ENCODE measurements around the gene APBB2.

APBB2 gene

GRCh38 chr4:40844261-40844660, 370.1 kb downstream of the APBB2 start:
- no peak for ATAC-seq
- TF ChIP-seq ZFP3 (CRISPR knock-in tag; IDR thresholded peaks at IDR 0.05) (no peak), POU6F1 (CRISPR knock-in tag; IDR thresholded peaks at IDR 0.05; ENCODE audit: borderline replicate concordance, low read depth) (no peak), GLIS3 (CRISPR knock-in tag; IDR thresholded peaks at IDR 0.05) (no peak), ARNTL (CRISPR knock-in tag; IDR thresholded peaks at IDR 0.05; ENCODE audit: borderline replicate concordance, low read depth) (no peak), CSRNP3 (CRISPR knock-in tag; IDR thresholded peaks at IDR 0.05) (no peak)

- TF ChIP-seq ZFP3 (CRISPR knock-in tag; IDR thresholded peaks at IDR 0.05) = no peak
- no peak for TF ChIP-seq ZC3H10 (CRISPR knock-in tag; IDR thresholded peaks at IDR 0.05)
- TF ChIP-seq RARB (CRISPR knock-in tag; IDR thresholded peaks at IDR 0.05) = no peak
- TF ChIP-seq POU6F1 (CRISPR knock-in tag; IDR thresholded peaks at IDR 0.05; ENCODE audit: borderline replicate concordance, low read depth) = no peak
- no peak for TF ChIP-seq ESRRG (CRISPR knock-in tag; IDR thresholded peaks at IDR 0.05)
- no peak for TF ChIP-seq CREB5 (CRISPR knock-in tag; IDR thresholded peaks at IDR 0.05; ENCODE audit: low read depth)
- TF ChIP-seq CSDC2 (CRISPR knock-in tag; IDR thresholded peaks at IDR 0.05) = no peak
- TF ChIP-seq ISL1 (CRISPR knock-in tag; IDR thresholded peaks at IDR 0.05) = no peak
- no peak for TF ChIP-seq ZFP30 (CRISPR knock-in tag; IDR thresholded peaks at IDR 0.05)
- no peak for TF ChIP-seq OSR1 (CRISPR knock-in tag; IDR thresholded peaks at IDR 0.05)
Measured at GRCh38 chr4:40843696-40844095, 370.6 kb downstream of the APBB2 start.

GRCh38 chr4:40842725-40843423, 371.5 kb downstream of the APBB2 start:
- no peak for ATAC-seq
- TF ChIP-seq OSR1 (CRISPR knock-in tag; IDR thresholded peaks at IDR 0.05) (no peak), CSRNP3 (CRISPR knock-in tag; IDR thresholded peaks at IDR 0.05) (no peak), ZNF8 (CRISPR knock-in tag; IDR thresholded peaks at IDR 0.05) (no peak)

More at GRCh38 chr4:40843696-40844095, 370.6 kb downstream of the APBB2 start:
- no peak for ATAC-seq

- no peak for ATAC-seq
- TF ChIP-seq ZC3H10 (CRISPR knock-in tag; IDR thresholded peaks at IDR 0.05) (no peak), TOX (CRISPR knock-in tag; IDR thresholded peaks at IDR 0.05; ENCODE audit: borderline replicate concordance) (no peak), BACH2 (CRISPR knock-in tag; IDR thresholded peaks at IDR 0.05; ENCODE audit: borderline replicate concordance) (no peak), ESRRG (CRISPR knock-in tag; IDR thresholded peaks at IDR 0.05) (no peak), POU6F1 (CRISPR knock-in tag; IDR thresholded peaks at IDR 0.05; ENCODE audit: borderline replicate concordance, low read depth) (no peak), CSDC2 (CRISPR knock-in tag; IDR thresholded peaks at IDR 0.05) (no peak), ZFP3 (CRISPR knock-in tag; IDR thresholded peaks at IDR 0.05) (no peak), CSRNP3 (CRISPR knock-in tag; IDR thresholded peaks at IDR 0.05) (no peak), SNAI2 (CRISPR knock-in tag; IDR thresholded peaks at IDR 0.05) (no peak), PPARA (CRISPR knock-in tag; IDR thresholded peaks at IDR 0.05; ENCODE audit: borderline replicate concordance) (no peak), CREB5 (CRISPR knock-in tag; IDR thresholded peaks at IDR 0.05; ENCODE audit: low read depth) (no peak), TCF4 (CRISPR knock-in tag; IDR thresholded peaks at IDR 0.05; ENCODE audit: borderline replicate concordance) (no peak), PATZ1 (CRISPR knock-in tag; IDR thresholded peaks at IDR 0.05; ENCODE audit: borderline replicate concordance) (no peak), GLIS3 (CRISPR knock-in tag; IDR thresholded peaks at IDR 0.05) (no peak), RARB (CRISPR knock-in tag; IDR thresholded peaks at IDR 0.05) (no peak), OSR1 (CRISPR knock-in tag; IDR thresholded peaks at IDR 0.05) (no peak)
Measured at GRCh38 chr4:40842318-40842717, 372.0 kb downstream of the APBB2 start.

Data from SK-N-SH treated with all-trans-retinoic acid at 6 μM for 48 hours (cell line).